Uterus (tissue), 4 donors: ENCODE data around the gene AQP4. TPM values are rescaled to one million over a fixed set of nuclear protein-coding genes. Genes with fewer than 3 reads are reported as not detected.

Experiments used
- DNase-seq, 2 donors: peaks; one replicate each; pipeline ENCODE4 v3.0.0-alpha.2; 2019 to 2020
- H3K27ac ChIP-seq, 2 donors: fragments of 200-600 bp; sonication (generic); 1 replicate in 1 of 2; 2 replicates in 1 of 2; pipeline ENCODE4 v1.5.1; 2016 to 2018
- H3K27me3 ChIP-seq, 2 donors: fragments of 200-600 bp; sonication (generic); one replicate each; pipeline ENCODE4 v1.5.1; 2018 to 2019; ENCODE audit warnings: control low read depth in 1 of 2
- H3K36me3 ChIP-seq, 2 donors: fragments of 200-600 bp; sonication (generic); one replicate each; pipeline ENCODE4 v1.5.1; 2019; ENCODE audit warnings: control low read depth in 1 of 2
- H3K4me1 ChIP-seq, 2 donors: fragments of 200-600 bp; sonication (generic); one replicate each; pipeline ENCODE4 v1.5.1; 2018 to 2019; ENCODE audit warnings: control low read depth in 1 of 2
- H3K4me3 ChIP-seq, 2 donors: fragments of 200-600 bp; sonication (generic); 1 replicate in 1 of 2; 2 replicates in 1 of 2; pipeline ENCODE4 v1.5.1; 2018 to 2019; ENCODE audit warnings: mild to moderate bottlenecking in 1 of 2
- H3K9me3 ChIP-seq, 2 donors: fragments of 200-600 bp; sonication (generic); one replicate each; pipeline ENCODE4 v1.5.1; 2019; ENCODE audit warnings: control low read depth in 1 of 2
- POLR2A ChIP-seq, 2 donors: fragments of 450-650 bp; IDR thresholded peaks; one replicate each; pipeline ENCODE4 v1.6.1; 2016; ENCODE audit warnings: antibody characterized with exemption in 2 of 2, mild to moderate bottlenecking in 1 of 2, moderate library complexity in 1 of 2
- intact Hi-C: fragments of 100-400 bp; cut with DNase I; formaldehyde crosslinking; loops from one replicate; pipeline ENCODE4 v1.15.1; 2023; ENCODE audit warnings: low total_unique reads
- total RNA-seq, 4 donors: library from RNA; depleted of rRNA in 3 of 4; stranded (reverse); fragments of >200 nt in 3 of 4; gene quantifications; one replicate each; pipeline versions ENCODE4 v1.1.0 to v1.2.4, GENCODE V29; 2014 to 2023
- TF ChIP-seq, protein P1 (sequence below), 4 experiments: fragments of 200-600 bp in 2 of 4; fragments of 450-650 bp in 2 of 4; sonication (generic) in 2 of 4; IDR thresholded peaks; one replicate each; pipeline ENCODE4 v1.5.1; 2016 to 2019; ENCODE audit warnings: antibody characterized with exemption in 4 of 4, mild to moderate bottlenecking in 2 of 4, moderate library complexity in 1 of 4
- donor health status: DM: yes; HTN: yes; CAD: no.

AQP4 gene
- total RNA-seq, 4 donors from 2014 or later: 0.40 to 1.1 TPM; not detected in 2

DNA sequence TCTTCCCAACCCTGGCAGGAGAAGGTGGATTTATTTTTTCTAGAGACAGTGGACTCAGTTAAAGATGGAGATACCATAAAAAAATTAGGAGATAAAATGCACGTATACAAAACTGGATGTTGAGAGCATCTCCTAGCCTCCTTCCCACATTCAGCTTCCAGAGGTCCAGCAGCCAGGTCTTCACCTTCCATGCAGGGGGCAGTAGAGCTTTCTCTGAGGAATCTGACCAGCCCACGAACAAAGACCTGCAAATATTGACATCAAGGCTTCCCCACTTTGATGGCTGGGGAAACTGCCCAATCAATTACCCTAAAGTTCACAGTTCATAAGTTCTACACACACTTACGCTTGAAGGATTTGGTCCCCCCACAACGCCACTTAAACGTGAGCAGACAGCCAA is 24.5 kb downstream of the AQP4 start:
- Histone ChIP-seq H3K36me3 (no peaks in the 10 kb centered on the region), H3K27ac (no peak overlapping the region), H3K4me1 (no peaks in the 10 kb centered on the region), H3K27me3 (no peaks in the 10 kb centered on the region), H3K9me3 (no peaks in the 10 kb centered on the region), H3K4me3 (no peak overlapping the region)
- intact Hi-C loops: no loop called here
- TF ChIP-seq, protein P1, sequence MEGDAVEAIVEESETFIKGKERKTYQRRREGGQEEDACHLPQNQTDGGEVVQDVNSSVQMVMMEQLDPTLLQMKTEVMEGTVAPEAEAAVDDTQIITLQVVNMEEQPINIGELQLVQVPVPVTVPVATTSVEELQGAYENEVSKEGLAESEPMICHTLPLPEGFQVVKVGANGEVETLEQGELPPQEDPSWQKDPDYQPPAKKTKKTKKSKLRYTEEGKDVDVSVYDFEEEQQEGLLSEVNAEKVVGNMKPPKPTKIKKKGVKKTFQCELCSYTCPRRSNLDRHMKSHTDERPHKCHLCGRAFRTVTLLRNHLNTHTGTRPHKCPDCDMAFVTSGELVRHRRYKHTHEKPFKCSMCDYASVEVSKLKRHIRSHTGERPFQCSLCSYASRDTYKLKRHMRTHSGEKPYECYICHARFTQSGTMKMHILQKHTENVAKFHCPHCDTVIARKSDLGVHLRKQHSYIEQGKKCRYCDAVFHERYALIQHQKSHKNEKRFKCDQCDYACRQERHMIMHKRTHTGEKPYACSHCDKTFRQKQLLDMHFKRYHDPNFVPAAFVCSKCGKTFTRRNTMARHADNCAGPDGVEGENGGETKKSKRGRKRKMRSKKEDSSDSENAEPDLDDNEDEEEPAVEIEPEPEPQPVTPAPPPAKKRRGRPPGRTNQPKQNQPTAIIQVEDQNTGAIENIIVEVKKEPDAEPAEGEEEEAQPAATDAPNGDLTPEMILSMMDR (IDR thresholded peaks at IDR 0.05): no peak
- TF ChIP-seq POLR2A (IDR thresholded peaks at IDR 0.05): no peak
- no peak for DNase-seq

DNA sequence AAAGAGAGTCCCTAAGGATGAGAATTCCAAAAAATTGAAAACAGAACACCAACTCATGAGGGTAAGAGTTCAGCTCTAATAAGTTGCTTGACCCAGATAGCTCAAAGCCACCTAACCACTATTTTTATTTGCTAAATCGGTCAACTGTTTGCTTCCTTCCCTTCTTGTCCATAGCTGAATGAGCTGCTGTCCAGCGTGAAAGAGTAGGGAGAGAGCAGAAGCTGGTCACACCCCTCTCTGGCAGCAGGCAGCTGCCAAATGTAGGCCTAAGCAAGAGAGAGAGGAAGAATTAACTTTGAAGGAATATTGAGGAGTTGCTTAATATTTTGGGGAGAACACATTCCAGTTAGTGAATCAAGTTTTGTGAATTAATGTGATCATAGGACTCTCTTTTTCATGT is 25.9 kb downstream of the AQP4 start:
- no peak for TF ChIP-seq POLR2A (IDR thresholded peaks at IDR 0.05)
- TF ChIP-seq, protein P1 (IDR thresholded peaks at IDR 0.05): no peak
- DNase-seq: no peak
- Histone ChIP-seq H3K4me3 (no peak overlapping the region), H3K4me1 (no peaks in the 10 kb centered on the region), H3K27ac (no peak overlapping the region), H3K27me3 (no peaks in the 10 kb centered on the region), H3K9me3 (no peaks in the 10 kb centered on the region), H3K36me3 (no peaks in the 10 kb centered on the region)
- intact Hi-C loops: no loop called here

GRCh38 chr18:26832302-26832701 is 33.2 kb downstream of the AQP4 start:
- Histone ChIP-seq H3K27ac (no peak overlapping the region), H3K9me3 (no peaks in the 10 kb centered on the region), H3K27me3 (no peaks in the 10 kb centered on the region), H3K4me3 (no peak overlapping the region), H3K36me3 (no peaks in the 10 kb centered on the region), H3K4me1 (no peaks in the 10 kb centered on the region)
- intact Hi-C loops: no loop called here
- no peak for DNase-seq
- TF ChIP-seq, protein P1 (IDR thresholded peaks at IDR 0.05): no peak
- no peak for TF ChIP-seq POLR2A (IDR thresholded peaks at IDR 0.05)

- Histone ChIP-seq H3K36me3 (no peaks in the 10 kb centered on the region), H3K4me1 (no peaks in the 10 kb centered on the region), H3K4me3 (no peak overlapping the region), H3K27ac (no peak overlapping the region), H3K27me3 (no peaks in the 10 kb centered on the region), H3K9me3 (no peaks in the 10 kb centered on the region)
- TF ChIP-seq, protein P1 (IDR thresholded peaks at IDR 0.05): no peak
- TF ChIP-seq POLR2A (IDR thresholded peaks at IDR 0.05): no peak
- no peak for DNase-seq
- intact Hi-C loops: no loop called here
These were observed 37.9 kb downstream of the AQP4 start for GRCh38 chr18:26827581-26827980.

- intact Hi-C loops: no loop called here
- no peaks in the 10 kb centered on the region for H3K4me1 ChIP-seq
- no peak overlapping the region for H3K27ac ChIP-seq
- no peaks in the 10 kb centered on the region for H3K36me3 ChIP-seq
- no peaks in the 10 kb centered on the region for H3K9me3 ChIP-seq
- no peaks in the 10 kb centered on the region for H3K27me3 ChIP-seq
- DNase-seq: no peak
- H3K4me3 ChIP-seq: no peak overlapping the region
- no peak for TF ChIP-seq POLR2A (IDR thresholded peaks at IDR 0.05)
- TF ChIP-seq, protein P1 (IDR thresholded peaks at IDR 0.05): no peak
These were observed 38.8 kb downstream of the AQP4 start for GRCh38 chr18:26826656-26827235.
